GM12878 (cell line): Measurements from ENCODE around the gene ASIC3. TPM values are rescaled to one million over a fixed set of nuclear protein-coding genes. Genes with fewer than 3 reads are reported as not detected.

ENCODE experiments used
- ATAC-seq: fragments of 200-7000 bp; cut with Tn5 transposase; 3 replicates; pipeline ENCODE4 v1.9.1; 2020; ENCODE audit warnings: mild to moderate bottlenecking, moderate library complexity
- BruUV-seq: library from RNA; stranded (reverse); fragments of 400-500 nt; replicated peaks from 2 replicates; lab custom pipeline; 2021; lab: Mats Ljungman, UMichigan
- CTCF ChIA-PET: fragments of 300-600 bp; sonication (Branson Sonifier 250); formaldehyde crosslinking; extraction: SDS; loops from one replicate; lab custom pipeline; 2021; ENCODE audit warnings: inconsistent platforms; lab: Yijun Ruan, JAX
- POLR2A ChIA-PET: fragments of 350-600 bp; formaldehyde crosslinking; extraction: SDS; loops from one replicate; lab custom pipeline; 2021; ENCODE audit warnings: inconsistent platforms; lab: Charles Lee
- RAD21 ChIA-PET: fragments of 300-600 bp; sonication (Branson Sonifier 250); formaldehyde crosslinking; loops from one replicate; lab custom pipeline; 2023; ENCODE audit warnings: antibody characterized with exemption; ENCODE audit not compliant: unreplicated experiment; lab: Charles Lee
- SMC1A ChIA-PET: fragments of 300-600 bp; sonication (Branson Sonifier 250); formaldehyde crosslinking; loops from one replicate; lab custom pipeline; 2023; ENCODE audit not compliant: unreplicated experiment, uncharacterized antibody; lab: Charles Lee
- DNase-seq: peaks from one replicate; pipeline ENCODE4 v3.0.0-alpha.2; 2011; ENCODE audit warnings: low read depth, low spot score
- FAIRE-seq: peaks from 3 replicates; lab custom pipeline; 2011; peaks lifted over from hg19 to GRCh38; lab: Jason Lieb, UNC
- H2AFZ ChIP-seq: 2 replicates; pipeline ENCODE4 v1.6.0; 2011; ENCODE audit warnings: low read depth, low read length, control low read depth; ENCODE audit not compliant: control insufficient read depth
- H3K27ac ChIP-seq: 2 replicates; pipeline ENCODE4 v1.5.1; 2011; ENCODE audit warnings: control low read depth; ENCODE audit not compliant: control insufficient read depth, insufficient read depth
- H3K27me3 ChIP-seq, 2 experiments: replicated peaks in 1 of 2; 2 replicates each; pipeline versions ENCODE4 v1.6.0 to v1.6.1; 2011; ENCODE audit warnings: low read length in 1 of 2; ENCODE audit not compliant: control insufficient read depth in 2 of 2, insufficient read depth in 2 of 2
- H3K36me3 ChIP-seq, 2 experiments: 2 replicates each; pipeline ENCODE4 v1.5.1; 2011; ENCODE audit warnings: low read length in 1 of 2; ENCODE audit not compliant: control insufficient read depth in 2 of 2, insufficient read depth in 2 of 2
- H3K4me1 ChIP-seq: 2 replicates; pipeline ENCODE4 v1.6.1; 2011; ENCODE audit warnings: mild to moderate bottlenecking, low read length, moderate library complexity, mixed read lengths; ENCODE audit not compliant: control insufficient read depth, insufficient read depth
- H3K4me2 ChIP-seq: 2 replicates; pipeline ENCODE4 v1.6.0; 2011; ENCODE audit warnings: control low read depth; ENCODE audit not compliant: control insufficient read depth, insufficient read depth
- H3K4me3 ChIP-seq: fragments of 200-600 bp; sonication (generic); 2 replicates; pipeline ENCODE4 v1.5.1; 2016
- H3K79me2 ChIP-seq: 2 replicates; pipeline ENCODE4 v1.6.0; 2011; ENCODE audit warnings: low read length; ENCODE audit not compliant: control insufficient read depth, insufficient read depth
- H3K9ac ChIP-seq: 2 replicates; pipeline ENCODE4 v1.8.0; 2011; ENCODE audit warnings: low read length, control low read depth, mixed read lengths; ENCODE audit not compliant: control insufficient read depth, insufficient read depth
- H3K9me3 ChIP-seq: replicated peaks from 3 replicates; pipeline ENCODE4 v1.5.1; 2011; ENCODE audit warnings: mild to moderate bottlenecking, low read length; ENCODE audit not compliant: control insufficient read depth, insufficient read depth
- H4K20me1 ChIP-seq: 2 replicates; pipeline ENCODE4 v1.6.0; 2011; ENCODE audit not compliant: control insufficient read depth, insufficient read depth
- ASH2L ChIP-seq: fragments of 300-600, 200-600 bp; sonication (generic); IDR thresholded peaks from 2 replicates; pipeline ENCODE4 v1.6.1; 2017; ENCODE audit warnings: low read depth, mild to moderate bottlenecking, borderline replicate concordance
- MXI1 ChIP-seq: fragments of 150-350 bp; IDR thresholded peaks from 2 replicates; pipeline ENCODE4 v1.6.1; 2011; ENCODE audit warnings: low read depth, mild to moderate bottlenecking, inconsistent platforms, low read length, improper control_type of control experiment
- PAX8 ChIP-seq: fragments of 450-650 bp; IDR thresholded peaks from 2 replicates; pipeline ENCODE4 v1.6.1; 2017; ENCODE audit warnings: mild to moderate bottlenecking, moderate library complexity
- YY1 ChIP-seq: IDR thresholded peaks from 2 replicates; pipeline ENCODE4 v1.6.1; 2011; ENCODE audit warnings: low read depth, mild to moderate bottlenecking, low read length
- WGBS: methylation state at CpG from one replicate; pipeline ENCODE4 v1.1.6; 2016; ENCODE audit warnings: low lambda C conversion rate; ENCODE audit not compliant: insufficient replicate concordance, insufficient coverage; ENCODE audit errors: missing lambda C conversion rate; 5-methylcytosine and 5-hydroxymethylcytosine counted together
- in situ Hi-C: fragments of 300-500 bp; cut with MboI; formaldehyde crosslinking; loops from 9 replicates; pipeline ENCODE4 v1.14.3; 2018; ENCODE audit warnings: mixed read lengths
- intact Hi-C: fragments of 100-400 bp; cut with micrococcal nuclease; formaldehyde crosslinking; loops from one replicate; pipeline ENCODE4 v1.14.2; 2022; ENCODE audit not compliant: unreplicated experiment
- polyA plus RNA-seq, 11 experiments: library from polyadenylated mRNA; depleted of rRNA in 4 of 11; unstranded in 6 of 11; stranded (reverse) in 5 of 11; fragments of >200 nt; fragmentation: Nextera tagmentation in 4 of 11; fragmentation: Illumina TruSeq in 1 of 11; extraction: Ambion mirVana in 4 of 11; extraction: Trizol in 1 of 11; gene quantifications; 1 replicate in 1 of 11; 2 replicates in 10 of 11; pipeline versions ENCODE4 v1.2.1 to v1.2.3, GENCODE V29; 2011 to 2016; ENCODE audit warnings: inconsistent platforms in 2 of 11, missing spikeins in 2 of 11, low read depth in 1 of 11
- total RNA-seq, 4 experiments: library from RNA; depleted of rRNA in 3 of 4; stranded (reverse); fragments of >200 nt in 3 of 4; fragmentation: Illumina TruSeq in 1 of 4; extraction: Trizol in 1 of 4; gene quantifications; 2 replicates each; pipeline versions ENCODE4 v1.2.1 to v1.2.3, GENCODE V29; 2013 to 2021
- TF ChIP-seq, protein P1 (sequence below): fragments of 450-650 bp; formaldehyde crosslinking; IDR thresholded peaks from 2 replicates; pipeline ENCODE4 v1.5.0; 2022; ENCODE audit warnings: mild to moderate bottlenecking, missing genetic modification characterization
- TF ChIP-seq, protein P2 (sequence below): fragments of 150-350 bp; IDR thresholded peaks from 2 replicates; pipeline ENCODE4 v1.6.1; 2014; ENCODE audit warnings: mild to moderate bottlenecking, low read depth, low read length
- TF ChIP-seq, protein P3 (sequence below): fragments of 450-650 bp; IDR thresholded peaks from 2 replicates; pipeline ENCODE4 v1.6.1; 2018; ENCODE audit warnings: borderline replicate concordance, mild to moderate bottlenecking; ENCODE audit not compliant: partially characterized antibody

Gene ASIC3
- total and polyA plus RNA-seq, 10 of the 15 experiments (the other 5 are each of a cell fraction or from before 2014, with no cell fraction given), result 0.07 to 1.0 (median 0.44) TPM; not detected in 4

DNA sequence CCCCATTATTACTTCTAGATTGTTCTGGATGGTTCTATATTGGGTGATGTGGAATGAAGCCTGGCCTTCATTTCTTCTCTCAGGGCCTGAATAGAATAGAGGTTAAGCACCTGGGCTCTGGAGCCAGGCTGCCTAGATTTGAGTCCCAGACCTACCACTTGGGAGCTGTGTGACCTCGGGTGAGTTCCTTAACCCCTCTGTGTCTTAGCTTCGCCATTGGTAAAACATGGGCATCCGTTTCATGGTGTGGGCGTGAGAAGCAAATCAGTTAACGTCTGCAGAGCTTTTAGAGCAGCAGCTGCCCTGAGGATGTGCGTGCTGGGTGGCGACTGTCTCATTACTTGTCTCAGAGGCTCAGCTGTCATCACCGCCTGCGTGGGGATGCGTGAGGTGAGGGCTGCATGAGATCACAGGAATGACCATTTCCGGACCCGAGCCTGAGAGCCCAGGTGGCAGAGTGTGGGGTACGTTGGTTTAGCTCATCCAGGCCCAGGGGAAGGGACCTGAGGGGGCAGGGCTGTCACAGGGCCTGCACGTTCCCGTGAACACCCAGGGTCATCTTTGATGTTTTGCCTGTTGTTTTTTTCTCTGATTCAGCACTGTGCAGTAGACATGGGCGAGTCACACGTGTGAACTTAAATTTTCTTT, 47.6 kb downstream of the ASIC3 start:
- Histone ChIP-seq H3K9me3 (no peaks in the 10 kb centered on the region), H3K4me2 (no peak overlapping the region), H3K79me2 (peaks cover 44% of the 10 kb centered on the region), H3K27ac (no peak overlapping the region), H3K9ac (no peak overlapping the region), H3K4me3 (no peak overlapping the region), H2AFZ (no peak overlapping the region), H3K4me1 (no peaks in the 10 kb centered on the region; the same call in 1 of the 2 replicates), H3K27me3 (no peaks in the 10 kb centered on the region), H3K36me3 (peaks cover 0 to 7% of the 10 kb centered on the region in 2 experiments; a peak in 3 of 4 replicates), H4K20me1 (no peaks in the 10 kb centered on the region; the same call in 1 of the 2 replicates)
- ChIA-PET CTCF (interaction anchor here (0.6 to 1.7 kb wide), 2 partner anchors 15 to 207 kb away, joined by 3 to 6 read pairs; no protein-coding TSS in a partner anchor), POLR2A (no interaction called here), SMC1A (interaction anchor here (1.0 kb wide), 1 partner anchor 314 kb away, joined by 3 read pairs; no protein-coding TSS in a partner anchor), RAD21 (no interaction called here)
- no peak for TF ChIP-seq PAX8
- TF ChIP-seq YY1, result no peak
- TF ChIP-seq MXI1, result no peak
- TF ChIP-seq, protein P1, sequence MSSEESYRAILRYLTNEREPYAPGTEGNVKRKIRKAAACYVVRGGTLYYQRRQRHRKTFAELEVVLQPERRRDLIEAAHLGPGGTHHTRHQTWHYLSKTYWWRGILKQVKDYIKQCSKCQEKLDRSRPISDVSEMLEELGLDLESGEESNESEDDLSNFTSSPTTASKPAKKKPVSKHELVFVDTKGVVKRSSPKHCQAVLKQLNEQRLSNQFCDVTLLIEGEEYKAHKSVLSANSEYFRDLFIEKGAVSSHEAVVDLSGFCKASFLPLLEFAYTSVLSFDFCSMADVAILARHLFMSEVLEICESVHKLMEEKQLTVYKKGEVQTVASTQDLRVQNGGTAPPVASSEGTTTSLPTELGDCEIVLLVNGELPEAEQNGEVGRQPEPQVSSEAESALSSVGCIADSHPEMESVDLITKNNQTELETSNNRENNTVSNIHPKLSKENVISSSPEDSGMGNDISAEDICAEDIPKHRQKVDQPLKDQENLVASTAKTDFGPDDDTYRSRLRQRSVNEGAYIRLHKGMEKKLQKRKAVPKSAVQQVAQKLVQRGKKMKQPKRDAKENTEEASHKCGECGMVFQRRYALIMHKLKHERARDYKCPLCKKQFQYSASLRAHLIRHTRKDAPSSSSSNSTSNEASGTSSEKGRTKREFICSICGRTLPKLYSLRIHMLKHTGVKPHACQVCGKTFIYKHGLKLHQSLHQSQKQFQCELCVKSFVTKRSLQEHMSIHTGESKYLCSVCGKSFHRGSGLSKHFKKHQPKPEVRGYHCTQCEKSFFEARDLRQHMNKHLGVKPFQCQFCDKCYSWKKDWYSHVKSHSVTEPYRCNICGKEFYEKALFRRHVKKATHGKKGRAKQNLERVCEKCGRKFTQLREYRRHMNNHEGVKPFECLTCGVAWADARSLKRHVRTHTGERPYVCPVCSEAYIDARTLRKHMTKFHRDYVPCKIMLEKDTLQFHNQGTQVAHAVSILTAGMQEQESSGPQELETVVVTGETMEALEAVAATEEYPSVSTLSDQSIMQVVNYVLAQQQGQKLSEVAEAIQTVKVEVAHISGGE (CRISPR knock-in tag), result no peak
- TF ChIP-seq, protein P2, sequence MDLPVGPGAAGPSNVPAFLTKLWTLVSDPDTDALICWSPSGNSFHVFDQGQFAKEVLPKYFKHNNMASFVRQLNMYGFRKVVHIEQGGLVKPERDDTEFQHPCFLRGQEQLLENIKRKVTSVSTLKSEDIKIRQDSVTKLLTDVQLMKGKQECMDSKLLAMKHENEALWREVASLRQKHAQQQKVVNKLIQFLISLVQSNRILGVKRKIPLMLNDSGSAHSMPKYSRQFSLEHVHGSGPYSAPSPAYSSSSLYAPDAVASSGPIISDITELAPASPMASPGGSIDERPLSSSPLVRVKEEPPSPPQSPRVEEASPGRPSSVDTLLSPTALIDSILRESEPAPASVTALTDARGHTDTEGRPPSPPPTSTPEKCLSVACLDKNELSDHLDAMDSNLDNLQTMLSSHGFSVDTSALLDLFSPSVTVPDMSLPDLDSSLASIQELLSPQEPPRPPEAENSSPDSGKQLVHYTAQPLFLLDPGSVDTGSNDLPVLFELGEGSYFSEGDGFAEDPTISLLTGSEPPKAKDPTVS, result peak; percentile 84; the same call in 1 of the 2 replicates
- TF ChIP-seq, protein P3, sequence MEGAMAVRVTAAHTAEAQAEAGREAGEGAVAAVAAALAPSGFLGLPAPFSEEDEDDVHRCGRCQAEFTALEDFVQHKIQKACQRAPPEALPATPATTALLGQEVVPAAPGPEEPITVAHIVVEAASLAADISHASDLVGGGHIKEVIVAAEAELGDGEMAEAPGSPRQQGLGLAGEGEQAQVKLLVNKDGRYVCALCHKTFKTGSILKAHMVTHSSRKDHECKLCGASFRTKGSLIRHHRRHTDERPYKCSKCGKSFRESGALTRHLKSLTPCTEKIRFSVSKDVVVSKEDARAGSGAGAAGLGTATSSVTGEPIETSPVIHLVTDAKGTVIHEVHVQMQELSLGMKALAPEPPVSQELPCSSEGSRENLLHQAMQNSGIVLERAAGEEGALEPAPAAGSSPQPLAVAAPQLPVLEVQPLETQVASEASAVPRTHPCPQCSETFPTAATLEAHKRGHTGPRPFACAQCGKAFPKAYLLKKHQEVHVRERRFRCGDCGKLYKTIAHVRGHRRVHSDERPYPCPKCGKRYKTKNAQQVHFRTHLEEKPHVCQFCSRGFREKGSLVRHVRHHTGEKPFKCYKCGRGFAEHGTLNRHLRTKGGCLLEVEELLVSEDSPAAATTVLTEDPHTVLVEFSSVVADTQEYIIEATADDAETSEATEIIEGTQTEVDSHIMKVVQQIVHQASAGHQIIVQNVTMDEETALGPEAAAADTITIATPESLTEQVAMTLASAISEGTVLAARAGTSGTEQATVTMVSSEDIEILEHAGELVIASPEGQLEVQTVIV, result no peak
- TF ChIP-seq ASH2L, result no peak
- in situ Hi-C loops, result no loop called here
- BruUV-seq, result no TSS peak
- no peak for ATAC-seq
- intact Hi-C loops, result no loop called here
- WGBS, result 86% methylated on average over 17 of the region's 17 CpGs
- no peak for FAIRE-seq
- no peak for DNase-seq
